Lung microvascular endothelial cell (primary cell): ENCODE measurements around the gene TSNAX. TPM values are rescaled to one million over a fixed set of nuclear protein-coding genes. Genes with fewer than 3 reads are reported as not detected.

Source experiments
- DNase-seq, 2 donors: peaks; one replicate each; pipeline versions ENCODE4 v3.0.0 to v3.0.0-alpha.2; 2010; ENCODE audit warnings: low read depth in 2 of 2
- total RNA-seq: library from RNA; depleted of rRNA; stranded (reverse); fragments of >200 nt; gene quantifications from 2 replicates; pipeline ENCODE4 v1.2.1, GENCODE V29; 2014

Gene TSNAX
- total RNA-seq, 1 donor from 2014 or later, result 24.0 TPM

DNA sequence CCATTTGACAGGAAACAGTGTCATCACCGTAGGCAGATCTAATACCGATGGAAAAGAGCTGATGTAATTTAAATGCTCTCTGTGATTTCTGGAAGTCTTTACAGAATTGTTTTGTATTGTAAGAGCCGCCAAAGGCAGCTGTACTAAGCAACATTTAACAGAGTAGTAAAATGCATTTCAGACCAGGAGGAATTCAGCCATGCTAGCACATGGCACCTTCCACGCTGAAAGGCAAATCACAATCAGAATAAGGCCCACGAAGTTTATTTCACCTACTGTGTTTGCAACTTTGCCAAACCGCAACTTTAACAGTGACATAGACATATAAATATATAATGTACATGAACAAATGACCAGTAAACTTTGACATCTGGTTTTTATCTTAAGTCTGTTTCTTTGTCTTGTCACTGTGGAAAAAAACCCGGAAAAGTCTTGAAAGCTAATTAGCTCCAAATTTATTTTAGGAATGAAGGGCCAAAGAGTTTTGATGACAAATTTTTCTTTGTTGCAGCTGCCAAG lies 72.0 kb downstream of the TSNAX start:
- DNase-seq, result peak in 1 of 2 donors; percentile 83

DNA sequence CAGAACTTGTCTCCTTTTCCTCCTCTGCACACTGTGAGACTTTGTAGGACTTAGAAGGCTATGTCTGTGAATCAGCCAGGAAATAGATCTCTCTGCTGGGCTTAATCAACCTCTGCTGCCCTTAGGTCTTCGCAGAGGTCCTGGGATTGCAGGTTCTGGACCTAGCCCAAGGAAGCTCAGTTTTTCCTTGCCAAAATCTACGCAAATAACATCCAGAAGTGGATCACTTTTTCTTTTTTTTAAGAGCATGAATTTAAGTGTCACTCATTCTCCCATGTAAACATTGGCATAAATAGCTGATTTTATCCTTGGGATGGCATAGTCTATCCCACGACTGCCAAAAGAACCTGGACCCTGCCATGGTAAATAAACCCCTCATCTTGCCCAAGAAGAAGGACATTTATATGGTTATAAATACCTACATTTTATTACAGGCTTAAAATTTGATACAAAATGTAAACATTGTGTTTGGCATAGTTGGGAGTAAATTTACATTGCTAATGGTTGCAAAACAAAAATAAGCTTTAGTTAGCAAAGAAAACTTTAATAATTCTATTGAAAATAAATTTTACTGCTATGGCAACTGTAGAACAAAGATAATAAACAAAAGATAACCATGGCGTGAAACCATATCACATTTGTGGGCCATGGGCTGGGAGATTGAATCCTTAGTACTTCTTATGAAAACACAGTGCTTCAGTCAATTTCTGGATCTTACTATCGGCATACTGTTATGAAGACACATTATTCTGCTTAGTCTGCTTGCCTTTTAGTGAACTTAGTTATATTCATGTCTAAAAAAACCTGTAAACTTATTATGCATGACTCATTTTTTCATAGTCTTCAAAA lies 73.6 kb downstream of the TSNAX start:
- peak; percentile 19 to 96 for DNase-seq

DNA sequence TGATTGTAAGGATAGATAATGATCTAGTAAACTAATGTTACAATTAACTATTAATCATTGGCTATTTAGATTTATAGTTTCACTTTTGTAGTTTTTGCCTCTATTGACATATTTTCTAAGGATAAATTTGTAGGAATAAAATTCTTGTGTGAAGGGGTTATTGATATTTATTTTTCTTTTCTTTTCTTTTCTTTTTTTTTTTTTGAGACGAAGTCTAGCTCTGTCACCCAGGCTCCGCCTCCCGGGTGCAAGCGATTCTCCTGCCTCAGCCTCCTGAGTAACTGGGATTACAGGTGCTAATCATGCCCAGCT lies 74.2 kb downstream of the TSNAX start:
- DNase-seq, result no peak

DNA sequence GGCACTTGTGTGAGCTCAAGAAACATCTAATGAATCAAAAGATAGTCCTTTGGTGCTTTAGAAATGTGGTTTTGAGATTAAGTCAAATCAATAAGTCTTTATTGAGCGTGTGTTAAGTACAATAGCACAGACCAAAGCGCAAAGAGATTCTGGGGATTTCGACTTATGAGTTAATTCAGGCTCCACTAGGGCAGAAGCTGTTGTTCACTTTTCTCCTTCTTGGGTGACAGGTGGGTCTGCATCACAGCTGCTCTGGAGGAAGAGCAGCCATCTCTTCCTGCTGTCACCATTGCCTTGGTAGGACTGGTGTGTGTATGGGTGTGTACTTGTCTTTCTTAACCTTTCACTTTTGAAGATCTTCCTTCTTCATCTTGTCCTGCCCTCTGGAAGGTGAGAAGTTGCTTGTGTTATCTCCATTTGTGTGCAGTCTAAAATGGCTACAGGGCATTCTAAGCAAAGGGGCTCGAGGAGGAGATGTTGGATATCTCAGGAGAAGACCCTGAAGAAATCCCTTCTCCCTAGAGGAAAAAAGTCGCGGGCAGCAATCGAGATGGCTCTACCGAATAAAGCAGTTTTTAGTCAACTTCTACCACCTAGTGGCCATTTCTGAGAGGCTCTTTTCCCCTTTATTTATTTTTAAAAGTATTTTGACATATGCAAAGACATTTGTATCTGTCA lies 75.3 kb downstream of the TSNAX start:
- DNase-seq, result peak; percentile 72 to 75

DNA sequence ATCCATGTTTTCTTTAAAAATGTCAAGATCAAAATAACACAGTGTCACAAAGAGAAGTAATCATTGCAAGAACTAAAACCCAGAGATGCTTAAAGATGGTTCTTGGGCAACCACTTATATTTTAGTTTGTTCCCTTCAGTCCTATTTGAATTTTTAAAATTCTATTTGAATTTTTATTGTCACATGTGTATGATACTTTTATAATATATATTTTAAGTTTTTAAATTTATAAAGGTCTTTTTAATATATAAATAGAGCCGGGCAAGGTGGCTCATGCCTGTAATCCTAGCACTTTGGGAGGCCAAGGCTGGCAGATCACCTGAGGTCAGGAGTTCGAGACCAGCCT lies 75.8 kb downstream of the TSNAX start:
- no peak for DNase-seq

DNA sequence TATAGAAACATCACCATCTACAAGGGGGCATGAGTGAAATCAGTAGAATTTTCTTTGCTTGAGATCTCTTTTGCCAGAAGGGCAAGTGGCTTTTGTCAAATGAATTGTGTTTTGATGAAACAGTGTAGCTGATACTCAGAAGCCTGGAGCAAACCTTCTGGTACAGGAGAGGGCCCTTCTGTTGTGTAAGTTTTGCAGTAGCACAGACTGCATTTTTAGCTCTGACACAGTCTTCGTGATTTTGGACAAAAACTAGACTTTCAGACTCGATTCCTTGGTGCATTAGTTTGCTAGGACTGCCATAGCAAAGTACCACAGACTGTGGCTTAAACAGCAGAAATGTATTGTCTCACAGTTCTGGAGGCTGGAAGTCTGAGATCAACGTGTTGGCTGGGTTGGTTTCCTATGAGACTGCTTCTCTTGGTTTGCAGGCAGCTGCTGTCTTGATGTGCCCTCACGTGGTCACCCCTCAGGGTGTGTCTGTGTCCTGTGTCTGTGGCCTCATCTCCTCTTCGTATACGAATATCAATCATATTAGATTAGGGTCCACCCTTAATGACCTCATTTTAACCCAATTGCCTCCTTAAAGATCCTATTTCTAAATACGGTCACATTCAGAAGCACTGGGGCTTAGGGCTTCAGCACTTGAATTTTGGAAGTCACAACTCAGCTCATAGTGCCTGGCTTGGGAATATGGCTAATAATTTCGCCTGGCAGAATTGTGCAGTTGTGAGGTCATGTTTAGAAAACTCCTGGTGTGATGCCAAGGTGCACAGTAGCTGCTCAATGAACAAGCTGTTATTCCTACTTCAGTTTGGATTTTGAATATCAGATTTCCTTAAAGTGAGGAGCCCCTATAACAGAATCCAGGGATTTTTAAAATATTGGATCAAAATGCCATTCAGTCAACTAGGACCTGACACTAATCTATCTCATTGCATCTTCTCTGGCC lies 77.0 kb downstream of the TSNAX start:
- DNase-seq, result peak in 1 of 2 donors; percentile 54

DNA sequence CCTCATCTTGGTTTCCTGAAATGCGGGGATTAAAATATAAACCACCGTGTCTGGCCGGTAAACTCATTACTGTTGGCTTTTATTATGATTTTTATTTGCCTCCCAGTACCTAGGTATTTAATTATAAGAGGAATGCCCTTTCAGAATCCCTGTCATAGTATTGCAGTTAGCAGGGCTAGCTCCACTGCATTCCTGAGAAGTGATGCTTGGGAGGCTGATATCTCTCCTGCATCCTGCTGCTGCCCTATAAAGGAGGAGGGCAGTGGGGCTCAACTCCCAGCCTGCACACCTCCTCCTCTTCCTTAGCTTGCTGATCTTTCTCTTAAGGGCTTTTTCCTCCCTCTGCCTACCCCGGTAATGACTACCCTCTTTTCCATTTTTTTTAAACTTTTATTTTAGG lies 78.2 kb downstream of the TSNAX start:
- no peak for DNase-seq

DNA sequence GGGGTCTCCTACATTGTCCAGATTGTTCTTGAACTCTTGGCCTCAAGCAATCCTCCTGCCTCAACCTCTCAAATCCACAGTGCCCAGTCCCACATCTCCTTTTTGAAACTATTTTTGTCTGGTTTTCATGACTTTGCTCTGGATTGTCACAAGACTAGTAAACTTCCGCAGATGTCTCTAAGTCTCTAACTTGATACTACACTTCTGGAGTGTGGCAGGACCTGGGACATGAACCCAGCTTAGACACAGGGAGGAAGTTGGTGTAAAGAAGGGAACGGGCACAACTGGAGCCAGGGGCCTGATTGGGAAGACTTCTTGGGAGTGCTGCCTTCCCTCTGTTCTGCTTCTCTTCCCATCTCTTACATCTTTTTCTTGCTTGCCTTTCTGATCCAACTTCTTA lies 81.9 kb downstream of the TSNAX start:
- DNase-seq, result no peak

DNA sequence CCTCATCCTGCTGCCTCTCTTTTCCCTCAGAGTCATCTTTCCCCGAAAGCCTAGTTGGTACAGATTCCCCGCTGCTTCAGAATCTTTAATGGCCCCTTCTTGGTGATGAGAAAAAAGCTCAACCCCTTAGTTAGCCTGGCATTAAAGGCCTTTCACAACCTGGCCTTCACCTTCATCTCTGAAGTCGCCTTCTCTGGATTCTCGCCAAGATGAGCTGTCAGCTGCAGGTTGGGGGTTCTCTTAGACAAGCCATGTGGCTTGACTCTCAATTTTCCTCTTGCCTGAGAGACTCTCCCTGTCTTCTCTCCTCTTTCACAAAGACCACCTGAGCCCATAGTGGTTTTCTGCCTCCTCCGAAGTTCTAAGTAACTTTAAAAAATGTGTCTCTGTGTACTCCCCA lies 82.6 kb downstream of the TSNAX start:
- no peak for DNase-seq

DNA sequence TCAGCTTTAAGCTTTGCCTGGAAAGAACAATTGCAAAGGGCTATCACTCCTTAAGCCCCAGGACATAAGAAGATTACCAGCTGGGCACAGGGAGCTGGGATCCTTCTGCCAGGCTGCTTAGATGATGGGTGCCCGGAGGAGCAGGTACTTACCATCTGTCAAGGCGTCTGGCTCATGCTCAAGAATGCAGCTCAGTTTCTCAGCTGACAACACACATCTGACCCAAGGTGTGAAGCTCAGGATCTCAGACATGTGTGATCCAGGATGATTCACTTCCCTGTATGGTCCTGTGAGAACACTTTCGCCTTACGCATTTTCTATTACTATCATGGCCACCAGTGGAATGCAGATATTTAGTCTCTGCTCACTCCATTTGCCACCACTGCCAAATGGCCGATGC lies 83.4 kb downstream of the TSNAX start:
- DNase-seq, result no peak

DNA sequence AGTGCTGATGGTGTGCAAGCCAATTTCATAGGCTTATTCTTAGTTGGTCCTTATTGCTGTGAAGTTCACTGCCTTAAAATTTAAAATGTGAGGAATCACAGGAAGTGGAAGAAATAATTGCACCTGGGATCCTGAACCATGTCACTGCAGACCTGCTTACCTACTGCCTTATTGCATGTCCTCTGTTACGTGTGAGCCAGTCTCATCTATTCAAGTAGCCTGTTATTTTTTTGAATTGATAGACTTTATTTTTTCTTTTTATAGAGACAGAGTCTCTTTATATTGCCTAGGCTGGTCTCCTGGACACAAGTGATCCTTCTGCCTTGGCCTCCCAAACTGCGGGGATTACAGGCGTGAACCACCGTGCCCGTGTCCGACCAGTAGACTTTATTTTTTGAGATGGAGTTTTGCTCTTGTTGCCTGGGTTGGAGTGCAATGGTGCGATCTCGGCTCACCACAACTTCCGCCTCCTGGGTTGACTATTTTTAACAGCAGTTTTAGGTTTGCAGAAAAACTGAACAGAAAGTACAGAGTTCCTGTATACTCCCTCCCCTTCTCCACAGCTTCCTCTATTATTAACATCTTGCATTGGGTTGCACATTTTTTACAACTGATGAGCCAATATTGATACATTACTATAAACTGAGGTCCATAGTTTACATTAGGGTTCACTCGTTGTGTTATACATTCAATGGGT lies 84.1 kb downstream of the TSNAX start:
- no peak for DNase-seq

DNA sequence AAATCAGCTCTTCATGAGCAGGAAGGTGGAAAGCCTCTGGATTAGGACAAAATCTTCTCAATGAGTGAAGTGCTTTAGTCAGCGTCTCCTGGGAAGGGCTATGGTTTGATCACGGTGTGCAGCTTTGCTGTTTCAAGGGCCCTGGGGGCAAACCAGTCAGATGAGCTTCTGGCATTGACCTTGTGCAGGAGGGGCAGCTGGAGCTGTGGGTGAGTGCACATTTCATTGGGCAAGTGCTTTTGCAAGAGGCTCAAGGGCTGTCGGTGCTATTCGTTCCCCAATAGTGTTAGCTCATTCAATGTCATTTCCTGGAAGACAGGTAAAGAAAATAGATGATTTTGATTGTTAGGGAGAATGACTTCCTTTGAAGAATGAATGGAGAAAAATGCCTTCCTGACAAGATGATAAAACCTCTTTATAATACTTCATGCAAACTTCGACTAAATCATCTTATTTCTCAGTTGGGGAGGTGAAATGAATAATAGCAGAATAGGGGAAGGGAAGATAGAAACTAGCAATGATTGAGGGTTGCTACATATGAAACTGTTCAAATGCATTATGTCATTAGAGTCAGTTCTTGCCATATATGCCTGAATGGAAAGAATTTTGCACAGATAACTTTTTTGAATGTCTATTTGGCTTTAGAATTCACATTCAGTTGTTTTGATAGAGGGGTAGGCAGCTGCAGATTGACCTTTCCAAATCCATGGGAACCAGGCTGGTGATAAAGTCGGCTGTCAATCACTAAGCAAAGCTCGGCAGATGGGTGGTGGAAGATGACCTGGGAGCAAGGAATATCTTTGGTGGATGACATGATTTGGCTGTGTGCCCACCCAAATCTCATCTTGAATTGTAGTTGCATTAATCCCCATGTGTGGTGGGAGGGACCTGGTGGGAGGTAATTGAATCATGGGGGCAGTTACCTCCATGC lies 85.2 kb downstream of the TSNAX start:
- no peak for DNase-seq

Other genes with a start within 250 kb of the TSNAX start
- 13.1 and 24.6 TPM in 2 replicates for gene EXOC8, start 190.8 kb upstream of the TSNAX start, total RNA-seq
- 10.0 and 14.9 TPM in 2 replicates for gene SPRTN, start 190.4 kb upstream of the TSNAX start, total RNA-seq
- gene EGLN1, start 106.4 kb upstream of the TSNAX start, total RNA-seq, result 48.8 and 71.6 TPM in 2 replicates
- 3.0 and 4.1 TPM in 2 replicates for gene DISC1, start 98.1 kb downstream of the TSNAX start, total RNA-seq